Caco-2 (cell line): ENCODE measurements around the gene GRAMD2B. TPM values are rescaled to one million over a fixed set of nuclear protein-coding genes. Genes with fewer than 3 reads are reported as not detected.

Experiments
- BruUV-seq: library from RNA; stranded (reverse); fragments of 400-500 nt; replicated peaks from 2 replicates; lab custom pipeline; 2021; lab: Mats Ljungman, UMichigan
- CTCF ChIA-PET: fragments of 300-600 bp; sonication (Branson Sonifier 250); formaldehyde crosslinking; loops from one replicate; lab custom pipeline; 2022; ENCODE audit warnings: antibody characterized with exemption; lab: Charles Lee
- POLR2A ChIA-PET: fragments of 300-600 bp; sonication (Branson Sonifier 250); formaldehyde crosslinking; loops from one replicate; lab custom pipeline; 2022; ENCODE audit warnings: antibody characterized with exemption; lab: Charles Lee
- DNase-seq, 2 experiments: peaks; one replicate each; pipeline versions ENCODE4 v3.0.0 to v3.0.0-alpha.2; 2020 to 2022
- H3K27me3 ChIP-seq: replicated peaks from 2 replicates; pipeline ENCODE4 v1.6.0; 2011; ENCODE audit warnings: low read length; ENCODE audit not compliant: control insufficient read depth, insufficient read depth
- H3K36me3 ChIP-seq: 2 replicates; pipeline ENCODE4 v1.5.1; 2011; ENCODE audit warnings: low read length; ENCODE audit not compliant: control insufficient read depth, insufficient read depth
- H3K4me1 ChIP-seq: fragments of 250-450 bp; sonication (Bioruptor Pico); 2 replicates; pipeline ENCODE4 v1.5.1; 2020; ENCODE audit warnings: mild to moderate bottlenecking
- H3K4me3 ChIP-seq: 2 replicates; pipeline ENCODE4 v1.5.1; 2011; ENCODE audit warnings: low read depth, mild to moderate bottlenecking, control low read depth, low read length
- H3K9me3 ChIP-seq: fragments of 250-450 bp; sonication (Bioruptor Pico); 2 replicates; pipeline ENCODE4 v1.5.1; 2020; ENCODE audit warnings: mild to moderate bottlenecking, moderate library complexity
- H3K27ac Mint-ChIP-seq: one replicate; pipeline ENCODE4 v1.8.0; 2022; ENCODE audit warnings: mixed read lengths; ENCODE audit not compliant: unreplicated experiment
- H3K27me3 Mint-ChIP-seq: one replicate; pipeline ENCODE4 v1.8.0; 2022; ENCODE audit warnings: mixed read lengths; ENCODE audit not compliant: insufficient read depth, unreplicated experiment
- H3K36me3 Mint-ChIP-seq: one replicate; pipeline ENCODE4 v1.8.0; 2022; ENCODE audit warnings: mild to moderate bottlenecking, mixed read lengths; ENCODE audit not compliant: insufficient read depth, unreplicated experiment
- H3K4me1 Mint-ChIP-seq: one replicate; pipeline ENCODE4 v1.8.0; 2022; ENCODE audit warnings: low read depth, mixed read lengths; ENCODE audit not compliant: unreplicated experiment
- H3K4me3 Mint-ChIP-seq: one replicate; pipeline ENCODE4 v1.8.0; 2022; ENCODE audit warnings: mild to moderate bottlenecking, moderate library complexity, mixed read lengths; ENCODE audit not compliant: unreplicated experiment
- H3K9me3 Mint-ChIP-seq: one replicate; pipeline ENCODE4 v1.8.0; 2022; ENCODE audit warnings: mixed read lengths; ENCODE audit not compliant: unreplicated experiment
- intact Hi-C: fragments of 100-400 bp; cut with micrococcal nuclease; formaldehyde crosslinking; loops from one replicate; pipeline ENCODE4 v1.10.0; 2022; ENCODE audit not compliant: unreplicated experiment
- total RNA-seq: library from RNA; stranded (reverse); gene quantifications from 2 replicates; pipeline ENCODE4 v1.2.3, GENCODE V29; 2022
- TF ChIP-seq, protein P1 (sequence below), 2 experiments: fragments of 200-600 bp in 1 of 2; IDR thresholded peaks; 1 replicate in 1 of 2; 2 replicates in 1 of 2; pipeline versions ENCODE4 v1.5.1 to v1.8.0; 2011 to 2022; ENCODE audit warnings: antibody characterized with exemption in 1 of 2, control low read depth in 1 of 2, inconsistent platforms in 1 of 2, low read depth in 1 of 2, low read length in 1 of 2, mild to moderate bottlenecking in 1 of 2, moderate library complexity in 1 of 2; ENCODE audit not compliant: insufficient read depth in 1 of 2, severe bottlenecking in 1 of 2, unreplicated experiment in 1 of 2

GRAMD2B gene
- total RNA-seq, 1 experiment from 2014 or later: 3.0 TPM

DNA sequence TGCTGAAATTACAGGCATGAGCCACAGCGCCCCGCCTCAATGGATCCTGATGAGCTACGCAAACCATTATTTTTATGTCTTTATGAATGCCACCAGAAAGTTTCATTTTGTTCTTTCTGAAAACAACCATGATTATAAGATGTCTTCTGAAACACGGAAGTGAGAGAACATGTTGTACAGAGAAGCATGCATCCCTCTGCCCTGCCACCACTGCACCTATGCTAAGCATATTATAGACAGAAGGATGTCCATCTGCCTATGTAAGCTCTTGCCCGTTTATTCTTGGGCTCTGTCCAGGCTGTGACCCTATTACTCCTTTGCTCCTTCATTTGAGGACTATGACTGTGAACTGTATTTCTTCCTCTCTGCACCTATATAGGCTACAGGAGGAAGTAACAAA lies 74.3 kb downstream of the GRAMD2B start:
- Mint-ChIP-seq H3K4me3 (no peak overlapping the region), H3K27me3 (no peaks in the 10 kb centered on the region), H3K27ac (no peak overlapping the region), H3K36me3 (no peaks in the 10 kb centered on the region), H3K9me3 (no peaks in the 10 kb centered on the region), H3K4me1 (no peaks in the 10 kb centered on the region)
- H3K9me3 ChIP-seq: no peaks in the 10 kb centered on the region
- no peaks in the 10 kb centered on the region for H3K4me1 ChIP-seq
- H3K36me3 ChIP-seq: no peaks in the 10 kb centered on the region
- CTCF ChIA-PET: no interaction called here
- POLR2A ChIA-PET: no interaction called here
- DNase-seq: no peak
- no peak overlapping the region for H3K4me3 ChIP-seq
- intact Hi-C loops: no loop called here
- TF ChIP-seq, protein P1, sequence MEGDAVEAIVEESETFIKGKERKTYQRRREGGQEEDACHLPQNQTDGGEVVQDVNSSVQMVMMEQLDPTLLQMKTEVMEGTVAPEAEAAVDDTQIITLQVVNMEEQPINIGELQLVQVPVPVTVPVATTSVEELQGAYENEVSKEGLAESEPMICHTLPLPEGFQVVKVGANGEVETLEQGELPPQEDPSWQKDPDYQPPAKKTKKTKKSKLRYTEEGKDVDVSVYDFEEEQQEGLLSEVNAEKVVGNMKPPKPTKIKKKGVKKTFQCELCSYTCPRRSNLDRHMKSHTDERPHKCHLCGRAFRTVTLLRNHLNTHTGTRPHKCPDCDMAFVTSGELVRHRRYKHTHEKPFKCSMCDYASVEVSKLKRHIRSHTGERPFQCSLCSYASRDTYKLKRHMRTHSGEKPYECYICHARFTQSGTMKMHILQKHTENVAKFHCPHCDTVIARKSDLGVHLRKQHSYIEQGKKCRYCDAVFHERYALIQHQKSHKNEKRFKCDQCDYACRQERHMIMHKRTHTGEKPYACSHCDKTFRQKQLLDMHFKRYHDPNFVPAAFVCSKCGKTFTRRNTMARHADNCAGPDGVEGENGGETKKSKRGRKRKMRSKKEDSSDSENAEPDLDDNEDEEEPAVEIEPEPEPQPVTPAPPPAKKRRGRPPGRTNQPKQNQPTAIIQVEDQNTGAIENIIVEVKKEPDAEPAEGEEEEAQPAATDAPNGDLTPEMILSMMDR (IDR thresholded peaks at IDR 0.05; ENCODE audit: insufficient read depth in 1 of 2, low read depth in 1 of 2, low read length in 1 of 2, severe bottlenecking in 1 of 2, unreplicated experiment in 1 of 2): no peak
- H3K27me3 ChIP-seq: no peaks in the 10 kb centered on the region
- BruUV-seq: no TSS peak

DNA sequence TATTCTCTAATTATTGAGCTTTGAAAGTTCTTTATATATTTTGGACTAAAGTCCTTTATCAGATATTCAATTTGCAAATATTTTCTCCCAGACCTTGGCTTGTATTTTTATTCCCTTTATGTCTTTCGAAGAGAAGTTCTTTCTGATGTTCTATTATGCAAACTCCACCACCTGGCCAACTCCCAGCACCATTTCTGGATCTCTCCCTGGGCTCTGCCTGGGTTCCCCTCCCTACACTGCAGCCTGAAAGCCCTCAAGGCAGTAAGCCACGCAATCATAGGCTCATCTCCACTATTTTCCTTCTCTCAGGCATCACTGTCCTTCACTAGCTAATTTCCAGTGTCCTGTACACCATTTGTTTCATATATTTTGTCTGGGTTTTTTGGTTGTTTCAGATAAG lies 76.1 kb downstream of the GRAMD2B start:
- DNase-seq: no peak
- Histone ChIP-seq H3K27me3 (no peaks in the 10 kb centered on the region), H3K4me1 (no peaks in the 10 kb centered on the region), H3K4me3 (no peak overlapping the region), H3K36me3 (no peaks in the 10 kb centered on the region), H3K9me3 (no peaks in the 10 kb centered on the region)
- no peaks in the 10 kb centered on the region for H3K4me1 Mint-ChIP-seq
- ChIA-PET CTCF (interaction anchor here (0.6 to 1.2 kb wide), 4 partner anchors 18 to 160 kb away, joined by 3 to 8 read pairs (median 4); no protein-coding TSS in a partner anchor), POLR2A (no interaction called here)
- intact Hi-C loops: no loop called here
- H3K9me3 Mint-ChIP-seq: no peaks in the 10 kb centered on the region
- no peak overlapping the region for H3K27ac Mint-ChIP-seq
- no TSS peak for BruUV-seq
- no peaks in the 10 kb centered on the region for H3K27me3 Mint-ChIP-seq
- TF ChIP-seq, protein P1 (IDR thresholded peaks at IDR 0.05; ENCODE audit: insufficient read depth in 1 of 2, low read depth in 1 of 2, low read length in 1 of 2, severe bottlenecking in 1 of 2, unreplicated experiment in 1 of 2): no peak
- H3K4me3 Mint-ChIP-seq: no peak overlapping the region
- no peaks in the 10 kb centered on the region for H3K36me3 Mint-ChIP-seq

DNA sequence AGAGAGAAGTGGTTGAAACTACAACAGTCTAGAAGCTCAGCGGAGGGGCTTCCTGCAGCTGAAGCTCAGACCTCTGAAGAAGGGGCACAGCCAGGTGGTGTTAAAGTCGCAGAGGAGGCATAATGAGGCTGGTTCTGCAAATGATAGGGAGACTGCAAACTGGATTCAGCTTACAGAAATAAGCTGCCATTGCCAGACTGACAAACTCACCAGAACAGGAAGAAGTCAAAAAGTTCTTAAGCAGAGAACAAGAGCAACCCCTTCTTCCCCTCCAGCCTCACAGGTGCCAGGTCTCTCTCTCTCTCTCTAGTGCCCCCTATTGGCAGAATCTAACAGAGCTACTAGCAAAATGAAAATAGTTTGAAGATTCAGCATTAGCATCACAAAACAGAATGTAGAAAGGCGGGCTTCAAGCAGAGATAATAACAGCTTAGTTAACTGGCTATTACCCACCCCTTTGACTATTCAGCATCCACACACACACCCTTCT lies 76.7 kb downstream of the GRAMD2B start:
- TF ChIP-seq, protein P1 (IDR thresholded peaks at IDR 0.05; ENCODE audit: insufficient read depth in 1 of 2, low read depth in 1 of 2, low read length in 1 of 2, severe bottlenecking in 1 of 2, unreplicated experiment in 1 of 2): peak; percentile 28 to 42
- no TSS peak for BruUV-seq
- Histone ChIP-seq H3K4me1 (no peaks in the 10 kb centered on the region), H3K4me3 (no peak overlapping the region), H3K9me3 (no peaks in the 10 kb centered on the region), H3K27me3 (no peaks in the 10 kb centered on the region), H3K36me3 (no peaks in the 10 kb centered on the region)
- H3K4me3 Mint-ChIP-seq: no peak overlapping the region
- no peaks in the 10 kb centered on the region for H3K27me3 Mint-ChIP-seq
- H3K9me3 Mint-ChIP-seq: no peaks in the 10 kb centered on the region
- ChIA-PET POLR2A (no interaction called here), CTCF (interaction anchor here (0.6 to 1.2 kb wide), 6 partner anchors 13 to 161 kb away, joined by 3 to 8 read pairs (median 4); no protein-coding TSS in a partner anchor)
- H3K27ac Mint-ChIP-seq: no peak overlapping the region
- no peaks in the 10 kb centered on the region for H3K36me3 Mint-ChIP-seq
- no peaks in the 10 kb centered on the region for H3K4me1 Mint-ChIP-seq
- intact Hi-C loops: no loop called here
- DNase-seq: peak in 1 of 2 experiments; percentile 24
